K562 (cell line): Measurements from ENCODE around the gene HS2ST1. TPM values are rescaled to one million over a fixed set of nuclear protein-coding genes. Genes with fewer than 3 reads are reported as not detected.
A peak's percentile ranks its signal among the peaks of the same experiment; 100 is the strongest.
"Not testable (repeated sequence)": the region's sequence is repeated elsewhere in the genome, so short reads cannot be mapped to it uniquely, and the experiment has no call there.

Experiments
- ATAC-seq: fragments of 200-7000 bp; cut with Tn5 transposase; 3 replicates; pipeline ENCODE4 v1.9.1; 2020; ENCODE audit warnings: moderate library complexity
- BruUV-seq: library from RNA; stranded (reverse); fragments of 400-500 nt; replicated peaks from 2 replicates; lab custom pipeline; 2021; lab: Mats Ljungman, UMichigan
- CTCF ChIA-PET: fragments of 300-600 bp; formaldehyde crosslinking; extraction: SDS; loops from one replicate; lab custom pipeline; 2021; ENCODE audit warnings: low intra/inter-chr PET ratio; lab: Yijun Ruan, JAX
- POLR2A ChIA-PET: fragments of 300-600, 350-650 bp; sonication (Branson Sonifier 250); formaldehyde crosslinking; extraction: SDS; loops from one replicate; lab custom pipeline; 2021; ENCODE audit warnings: antibody characterized with exemption, inconsistent platforms; lab: Yijun Ruan, JAX
- DNase-seq, 4 experiments: peaks; one replicate each; pipeline versions ENCODE4 v3.0.0 to v3.0.0-alpha.2; 2011 to 2018; ENCODE audit warnings: low spot score in 3 of 4, mixed read lengths in 3 of 4; ENCODE audit errors: extremely low read depth in 1 of 4
- FAIRE-seq: peaks from 2 replicates; lab custom pipeline; 2011; peaks lifted over from hg19 to GRCh38; lab: Jason Lieb, UNC
- H2AFZ ChIP-seq: 2 replicates; pipeline ENCODE4 v1.6.0; 2011; ENCODE audit warnings: low read depth, low read length, control low read depth, inconsistent platforms
- H3K27ac ChIP-seq: fragments of 200-600 bp; 3 replicates; pipeline ENCODE4 v1.8.0; 2011; ENCODE audit warnings: low read depth, mild to moderate bottlenecking, control low read depth, inconsistent platforms, low read length, moderate library complexity, mixed read lengths; ENCODE audit errors: extremely low read depth
- H3K27me3 ChIP-seq, 2 experiments: fragments of 300-600 bp in 1 of 2; 2 replicates in 1 of 2; 3 replicates in 1 of 2; pipeline versions ENCODE4 v1.6.0 to v1.8.0; 2011; ENCODE audit warnings: inconsistent platforms in 2 of 2, low read length in 2 of 2, mild to moderate bottlenecking in 1 of 2, mixed read lengths in 1 of 2, moderate library complexity in 1 of 2; ENCODE audit not compliant: control insufficient read depth in 2 of 2, insufficient read depth in 2 of 2
- H3K36me3 ChIP-seq: fragments of 300-600 bp; 3 replicates; pipeline ENCODE4 v1.8.0; 2011; ENCODE audit warnings: mild to moderate bottlenecking, low read length, inconsistent platforms; ENCODE audit not compliant: control insufficient read depth, insufficient read depth
- H3K4me1 ChIP-seq, 2 experiments: fragments of 200-600 bp in 1 of 2; replicated peaks in 1 of 2; 2 replicates in 1 of 2; 3 replicates in 1 of 2; pipeline versions ENCODE4 v1.5.1 to v1.8.0; 2011; ENCODE audit warnings: inconsistent platforms in 2 of 2, low read length in 2 of 2, mild to moderate bottlenecking in 1 of 2, mixed read lengths in 1 of 2, moderate library complexity in 1 of 2; ENCODE audit not compliant: control insufficient read depth in 2 of 2, insufficient read depth in 2 of 2
- H3K4me2 ChIP-seq: 2 replicates; pipeline ENCODE4 v1.6.1; 2011; ENCODE audit warnings: low read length, control low read depth, inconsistent platforms, mixed read lengths; ENCODE audit not compliant: insufficient read depth
- H3K4me3 ChIP-seq: fragments of 200-600 bp; sonication (generic), shearing (Covaris generic); 2 replicates; pipeline ENCODE4 v1.5.1; 2016; ENCODE audit warnings: control low read depth, inconsistent platforms
- H3K79me2 ChIP-seq: fragments of 200-600 bp; 3 replicates; pipeline ENCODE4 v1.8.0; 2011; ENCODE audit warnings: low read length, inconsistent platforms; ENCODE audit not compliant: control insufficient read depth, insufficient read depth
- H3K9ac ChIP-seq, 2 experiments: 2 replicates each; pipeline versions ENCODE4 v1.6.0 to v1.6.1; 2011; ENCODE audit warnings: low read depth in 2 of 2, low read length in 2 of 2, control low read depth in 1 of 2, inconsistent platforms in 1 of 2, mild to moderate bottlenecking in 1 of 2, mixed read lengths in 1 of 2; ENCODE audit not compliant: insufficient read depth in 1 of 2
- H3K9me1 ChIP-seq: one replicate; pipeline ENCODE4 v1.6.0; 2011; ENCODE audit warnings: inconsistent platforms, mild to moderate bottlenecking, low read length, moderate library complexity; ENCODE audit not compliant: control insufficient read depth, insufficient read depth
- H3K9me3 ChIP-seq: replicated peaks from 2 replicates; pipeline ENCODE4 v1.5.1; 2011; ENCODE audit warnings: low read depth, low read length, inconsistent platforms; ENCODE audit not compliant: control insufficient read depth, insufficient read depth
- H4K20me1 ChIP-seq: replicated peaks from 2 replicates; pipeline ENCODE4 v1.6.1; 2011; ENCODE audit warnings: low read length, inconsistent platforms, mixed read lengths; ENCODE audit not compliant: control insufficient read depth, insufficient read depth
- KDM1A ChIP-seq, 2 experiments: fragments of 450-650 bp; IDR thresholded peaks; 2 replicates each; pipeline ENCODE4 v1.6.1; 2016; ENCODE audit warnings: mild to moderate bottlenecking in 2 of 2
- KLF13 ChIP-seq: fragments of 450-650 bp; IDR thresholded peaks from 2 replicates; pipeline ENCODE4 v1.6.1; 2016; ENCODE audit warnings: missing genetic modification characterization, low read depth, mild to moderate bottlenecking, missing compliant biosample characterization, moderate library complexity, borderline replicate concordance
- MYBL2 ChIP-seq, 2 experiments: fragments of 450-650 bp in 1 of 2; sonication (generic) in 1 of 2; formaldehyde crosslinking in 1 of 2; IDR thresholded peaks; 2 replicates each; pipeline versions ENCODE4 v1.6.1 to v1.8.1; 2017 to 2022; ENCODE audit warnings: borderline replicate concordance in 1 of 2, inconsistent platforms in 1 of 2, low read depth in 1 of 2, mild to moderate bottlenecking in 1 of 2, missing genetic modification reagents in 1 of 2, moderate library complexity in 1 of 2
- NFXL1 ChIP-seq: fragments of 450-650 bp; formaldehyde crosslinking; IDR thresholded peaks from 2 replicates; pipeline ENCODE4 v1.4.0; 2021; ENCODE audit warnings: mild to moderate bottlenecking
- RBM22 ChIP-seq: fragments of 200-400 bp; formaldehyde crosslinking; IDR thresholded peaks from 2 replicates; pipeline ENCODE4 v1.6.1; 2018; ENCODE audit warnings: low read length, low read depth; ENCODE audit not compliant: poor library complexity, severe bottlenecking
- SNIP1 ChIP-seq: fragments of 450-650 bp; IDR thresholded peaks from 2 replicates; pipeline ENCODE4 v1.7.1; 2017; ENCODE audit warnings: low read depth, mild to moderate bottlenecking
- ZNF134 ChIP-seq: fragments of 250-450 bp; sonication (Bioruptor Pico); conservative IDR thresholded peaks from 2 replicates; pipeline ENCODE4 v1.4.0; 2020
- ZNF146 ChIP-seq: IDR thresholded peaks from one replicate; pipeline ENCODE4 v1.6.1; 2018; ENCODE audit warnings: missing compliant biosample characterization; ENCODE audit not compliant: unreplicated experiment
- WGBS: fragments of 100-300 bp; shearing (Covaris generic); methylation state at CpG from one replicate; pipeline ENCODE4 v1.1.6; 2016; ENCODE audit warnings: low coverage, mixed read lengths; ENCODE audit not compliant: insufficient coverage; ENCODE audit errors: missing lambda C conversion rate; 5-methylcytosine and 5-hydroxymethylcytosine counted together
- in situ Hi-C: fragments of 300-500 bp; cut with MboI; formaldehyde crosslinking; loops from 4 replicates; pipeline ENCODE4 v1.15.0; 2018; ENCODE audit warnings: inconsistent platforms, mixed read lengths
- intact Hi-C: fragments of 100-400 bp; cut with micrococcal nuclease; formaldehyde crosslinking; loops from 2 replicates; pipeline ENCODE4 v1.14.2; 2022
- polyA plus RNA-seq, 8 experiments: library from polyadenylated mRNA; depleted of rRNA in 4 of 8; stranded (reverse) in 5 of 8; unstranded in 3 of 8; fragments of >200 nt; fragmentation: Nextera tagmentation in 2 of 8; fragmentation: Illumina TruSeq in 1 of 8; extraction: Ambion mirVana in 2 of 8; extraction: Trizol in 1 of 8; gene quantifications; 2 replicates each; pipeline versions ENCODE4 v1.2.1 to v1.2.3, GENCODE V29; 2011 to 2014; ENCODE audit warnings: inconsistent platforms in 1 of 8, missing spikeins in 1 of 8
- total RNA-seq, 7 experiments: library from RNA; depleted of rRNA in 6 of 7; stranded (reverse); fragments of >200 nt in 6 of 7; fragmentation: Illumina TruSeq in 2 of 7; extraction: Trizol in 2 of 7; gene quantifications; 2 replicates each; pipeline versions ENCODE4 v1.2.1 to v1.2.3, GENCODE V29; 2011 to 2021; ENCODE audit warnings: low replicate concordance in 1 of 7
- TF ChIP-seq, protein P1 (sequence below): sonication (generic); formaldehyde crosslinking; IDR thresholded peaks from 2 replicates; pipeline ENCODE4 v1.5.0; 2020; ENCODE audit warnings: missing genetic modification reagents

Gene HS2ST1
- total and polyA plus RNA-seq, 9 of the 15 experiments (the other 6 are each of a cell fraction or from before 2014, with no cell fraction given): 7.7 to 43.3 (median 25.8) TPM

DNA sequence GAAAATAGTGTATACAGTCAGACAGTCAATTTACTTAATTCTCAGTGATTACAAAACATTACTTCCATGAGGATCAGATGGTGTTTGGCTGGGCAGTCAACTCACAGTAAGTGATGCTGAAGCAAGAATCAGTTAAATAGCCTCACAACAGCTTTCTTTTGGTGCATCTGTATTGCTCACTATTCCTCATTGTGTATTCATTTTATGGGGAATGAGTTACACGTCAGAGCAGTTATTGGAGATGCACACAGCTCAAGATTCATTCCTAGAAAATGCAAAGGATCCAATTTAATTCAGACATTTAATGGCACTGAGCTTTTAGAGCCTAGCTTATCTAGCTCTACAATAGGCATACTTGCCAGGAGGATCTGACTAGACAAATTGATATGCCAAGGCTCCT is 150.6 kb downstream of the HS2ST1 start:
- CTCF ChIA-PET: no interaction called here

DNA sequence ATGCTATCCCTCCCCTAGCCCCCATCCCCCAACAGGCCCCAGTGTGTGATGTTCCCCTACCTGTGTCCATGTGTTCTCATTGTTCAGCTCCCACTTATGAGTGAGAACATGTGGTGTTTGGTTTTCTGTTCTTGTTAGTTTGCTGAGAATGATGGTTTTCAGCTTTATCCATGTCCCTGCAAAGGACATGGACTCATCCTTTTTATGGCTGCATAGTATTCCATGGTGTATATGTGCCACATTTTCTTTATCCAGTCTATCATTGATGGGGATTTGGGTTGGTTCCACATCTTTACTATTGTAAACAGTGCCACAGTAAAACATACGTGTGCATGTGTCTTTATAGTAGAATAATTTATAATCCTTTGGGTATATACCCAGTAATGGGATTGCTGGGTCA is 152.3 kb downstream of the HS2ST1 start:
- TF ChIP-seq ZNF146 (CRISPR knock-in tag) (peak; percentile 73), KDM1A (IDR thresholded peaks at IDR 0.05) (0 out of 4 replicates have a peak, but pooled peaks of 1 of the 2 experiments have one; percentile 10)
- H3K4me1 ChIP-seq, H4K20me1 ChIP-seq, H3K4me2 ChIP-seq, FAIRE-seq, H3K9me1 ChIP-seq, CTCF ChIA-PET, H2AFZ ChIP-seq, H3K27ac ChIP-seq, H3K4me3 ChIP-seq, H3K27me3 ChIP-seq, ATAC-seq, H3K36me3 ChIP-seq, DNase-seq, intact Hi-C loops, H3K9ac ChIP-seq, BruUV-seq, H3K9me3 ChIP-seq, in situ Hi-C loops: not testable (repeated sequence)
- POLR2A ChIA-PET: interaction anchor here (1.1 kb wide), 1 partner anchor 8 kb away, joined by 3 read pairs; no protein-coding TSS in a partner anchor
- H3K79me2 ChIP-seq: peaks cover 69% of the 10 kb centered on the region
- WGBS: 73% methylated on average over 1 of the region's 1 CpG

More for the DNA sequence above, 150.6 kb downstream of the HS2ST1 start:
- Histone ChIP-seq H3K4me2 (no peak overlapping the region), H3K36me3 (no peaks in the 10 kb centered on the region), H3K79me2 (peaks cover 72% of the 10 kb centered on the region), H4K20me1 (no peaks in the 10 kb centered on the region), H3K4me1 (no peaks in the 10 kb centered on the region), H3K9ac (no peak overlapping the region), H3K27ac (no peak overlapping the region), H3K4me3 (no peak overlapping the region), H3K27me3 (no peaks in the 10 kb centered on the region), H3K9me1 (no peaks in the 10 kb centered on the region), H3K9me3 (no peaks in the 10 kb centered on the region), H2AFZ (no peak overlapping the region)
- no peak for FAIRE-seq
- TF ChIP-seq NFXL1 (CRISPR knock-in tag) (no peak), RBM22 (no peak), MYBL2 (IDR thresholded peaks at IDR 0.05; ENCODE audit: low read depth) (no peak), MYBL2 (CRISPR knock-in tag; IDR thresholded peaks at IDR 0.05; ENCODE audit: borderline replicate concordance) (no peak), SNIP1 (no peak), KLF13 (tag) (no peak), ZNF134 (no peak)
- TF ChIP-seq, protein P1, sequence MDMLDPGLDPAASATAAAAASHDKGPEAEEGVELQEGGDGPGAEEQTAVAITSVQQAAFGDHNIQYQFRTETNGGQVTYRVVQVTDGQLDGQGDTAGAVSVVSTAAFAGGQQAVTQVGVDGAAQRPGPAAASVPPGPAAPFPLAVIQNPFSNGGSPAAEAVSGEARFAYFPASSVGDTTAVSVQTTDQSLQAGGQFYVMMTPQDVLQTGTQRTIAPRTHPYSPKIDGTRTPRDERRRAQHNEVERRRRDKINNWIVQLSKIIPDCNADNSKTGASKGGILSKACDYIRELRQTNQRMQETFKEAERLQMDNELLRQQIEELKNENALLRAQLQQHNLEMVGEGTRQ (CRISPR knock-in tag): no peak
- ATAC-seq: no peak
- WGBS: 86% methylated on average over 1 of the region's 1 CpG
- no TSS peak for BruUV-seq
- in situ Hi-C loops: no loop called here
- DNase-seq: no peak
- intact Hi-C loops: no loop called here
- POLR2A ChIA-PET: interaction anchor here (0.9 to 1.0 kb wide), 2 partner anchors 10 to 14 kb away, joined by 3 to 4 read pairs; no protein-coding TSS in a partner anchor
